Mucosa of stomach (tissue), 1 donor: ENCODE results near the gene RIPOR2.

Experiments used
- H3K27me3 ChIP-seq: one replicate; pipeline ENCODE4 v1.7.0; 2013; ENCODE audit warnings: mild to moderate bottlenecking, low read length; ENCODE audit not compliant: control insufficient read depth, insufficient read depth
- H3K36me3 ChIP-seq: one replicate; pipeline ENCODE4 v1.7.0; 2013; ENCODE audit warnings: low read length; ENCODE audit not compliant: control insufficient read depth, insufficient read depth
- H3K4me1 ChIP-seq: one replicate; pipeline ENCODE4 v1.7.0; 2013; ENCODE audit warnings: mild to moderate bottlenecking, low read length; ENCODE audit not compliant: control insufficient read depth, insufficient read depth
- H3K4me3 ChIP-seq: one replicate; pipeline ENCODE4 v1.7.0; 2013; ENCODE audit warnings: low read length
- H3K9ac ChIP-seq: one replicate; pipeline ENCODE4 v1.7.0; 2013; ENCODE audit warnings: mild to moderate bottlenecking, low read length, moderate library complexity
- H3K9me3 ChIP-seq: one replicate; pipeline ENCODE4 v1.7.0; 2013; ENCODE audit warnings: mild to moderate bottlenecking, low read length, moderate library complexity; ENCODE audit not compliant: control insufficient read depth
- donor health status: Pancreatic carcinoma.

The RIPOR2 gene

DNA sequence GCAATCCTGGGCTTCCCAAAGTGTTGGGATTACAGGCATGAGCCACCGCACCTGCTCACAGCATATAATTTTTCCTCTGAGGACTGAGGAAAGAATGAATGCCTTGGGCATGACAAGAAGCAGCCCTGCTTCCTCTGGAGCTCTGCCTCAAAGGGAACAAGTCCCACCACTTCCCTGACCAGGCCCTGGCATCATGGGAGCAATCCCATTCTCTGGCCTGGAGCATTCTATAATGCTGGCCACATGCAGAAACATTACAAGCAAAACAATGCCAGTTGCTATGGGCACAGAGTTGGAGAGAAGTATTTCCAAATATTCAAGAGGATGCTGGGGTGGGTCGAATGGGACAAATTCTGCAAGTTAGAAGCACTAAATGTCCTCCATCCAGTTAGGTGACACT, 95.6 kb downstream of the RIPOR2 start:
- H3K27me3 ChIP-seq = no peaks in the 10 kb centered on the region
- H3K4me1 ChIP-seq = no peaks in the 10 kb centered on the region
- H3K36me3 ChIP-seq = no peaks in the 10 kb centered on the region
- H3K4me3 ChIP-seq = no peak overlapping the region
- no peak overlapping the region for H3K9ac ChIP-seq
- H3K9me3 ChIP-seq = no peaks in the 10 kb centered on the region

- Histone ChIP-seq H3K36me3 (no peaks in the 10 kb centered on the region), H3K4me3 (no peak overlapping the region), H3K4me1 (no peaks in the 10 kb centered on the region), H3K9ac (no peak overlapping the region), H3K9me3 (no peaks in the 10 kb centered on the region), H3K27me3 (no peaks in the 10 kb centered on the region)
Observed at GRCh38 chr6:24838994-24839393, 96.8 kb downstream of the RIPOR2 start.

GRCh38 chr6:24838081-24838480, 97.7 kb downstream of the RIPOR2 start:
- no peaks in the 10 kb centered on the region for H3K36me3 ChIP-seq
- no peak overlapping the region for H3K9ac ChIP-seq
- H3K9me3 ChIP-seq = no peaks in the 10 kb centered on the region
- H3K4me1 ChIP-seq = no peaks in the 10 kb centered on the region
- H3K4me3 ChIP-seq = no peak overlapping the region
- H3K27me3 ChIP-seq = no peaks in the 10 kb centered on the region

GRCh38 chr6:24836109-24836508, 99.7 kb downstream of the RIPOR2 start:
- H3K9me3 ChIP-seq = no peaks in the 10 kb centered on the region
- no peaks in the 10 kb centered on the region for H3K27me3 ChIP-seq
- no peak overlapping the region for H3K9ac ChIP-seq
- H3K4me1 ChIP-seq = no peaks in the 10 kb centered on the region
- no peak overlapping the region for H3K4me3 ChIP-seq
- no peaks in the 10 kb centered on the region for H3K36me3 ChIP-seq

- no peaks in the 10 kb centered on the region for H3K27me3 ChIP-seq
- no peak overlapping the region for H3K9ac ChIP-seq
- no peak overlapping the region for H3K4me3 ChIP-seq
- no peaks in the 10 kb centered on the region for H3K36me3 ChIP-seq
- no peaks in the 10 kb centered on the region for H3K9me3 ChIP-seq
- no peaks in the 10 kb centered on the region for H3K4me1 ChIP-seq
Observed at GRCh38 chr6:24833711-24834386, 101.9 kb downstream of the RIPOR2 start.

GRCh38 chr6:24832794-24833193, 103.0 kb downstream of the RIPOR2 start:
- Histone ChIP-seq H3K4me3 (no peak overlapping the region), H3K36me3 (no peaks in the 10 kb centered on the region), H3K9me3 (no peaks in the 10 kb centered on the region), H3K4me1 (no peaks in the 10 kb centered on the region), H3K9ac (no peak overlapping the region), H3K27me3 (no peaks in the 10 kb centered on the region)

DNA sequence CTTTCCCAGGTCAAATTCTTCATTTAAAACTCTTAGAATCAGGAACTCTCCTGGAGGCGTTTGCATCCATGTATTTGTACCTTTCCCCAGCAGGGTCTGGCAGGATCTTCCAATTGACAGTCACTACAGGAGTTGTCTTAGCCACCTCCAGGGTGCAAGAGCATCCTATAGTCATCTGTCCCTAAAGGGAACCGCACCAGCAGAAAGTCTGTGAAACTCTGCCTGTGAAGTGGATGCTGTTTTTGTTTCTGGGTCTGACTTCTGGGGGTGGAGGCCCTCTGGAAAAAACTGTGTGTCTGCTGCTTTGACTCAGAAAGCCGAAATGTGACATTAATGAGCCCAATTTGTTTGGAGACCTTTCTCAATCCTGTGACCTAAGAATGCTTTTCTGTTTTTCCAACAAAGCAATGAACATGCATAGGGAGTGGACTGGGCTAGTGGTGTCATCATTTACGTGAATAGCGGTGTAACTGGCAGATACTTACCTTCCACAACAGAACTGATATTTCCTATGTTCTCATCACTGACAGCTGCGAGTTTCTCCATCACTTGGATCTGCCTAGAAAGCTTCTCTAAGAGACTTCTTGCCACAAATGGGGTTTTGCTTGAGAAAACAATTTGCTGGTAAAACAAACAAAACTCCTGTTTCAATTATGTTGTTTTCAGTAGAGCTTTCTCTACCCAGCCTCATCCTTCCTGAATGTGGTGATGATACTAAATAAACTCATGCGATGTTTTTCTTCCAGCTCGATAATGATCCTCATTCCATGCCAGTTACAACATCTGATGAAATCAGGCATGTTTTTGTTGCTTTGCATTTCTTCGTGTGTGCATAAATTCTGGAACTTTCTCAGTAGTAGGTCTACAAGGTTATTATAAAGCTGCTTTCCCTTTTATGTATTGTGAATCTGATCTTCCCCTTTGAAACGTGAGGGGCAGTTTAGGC, 103.7 kb downstream of the RIPOR2 start:
- H3K9ac ChIP-seq = no peak overlapping the region
- no peak overlapping the region for H3K4me3 ChIP-seq
- H3K36me3 ChIP-seq = no peaks in the 10 kb centered on the region
- no peaks in the 10 kb centered on the region for H3K4me1 ChIP-seq
- H3K27me3 ChIP-seq = no peaks in the 10 kb centered on the region
- H3K9me3 ChIP-seq = no peaks in the 10 kb centered on the region

DNA sequence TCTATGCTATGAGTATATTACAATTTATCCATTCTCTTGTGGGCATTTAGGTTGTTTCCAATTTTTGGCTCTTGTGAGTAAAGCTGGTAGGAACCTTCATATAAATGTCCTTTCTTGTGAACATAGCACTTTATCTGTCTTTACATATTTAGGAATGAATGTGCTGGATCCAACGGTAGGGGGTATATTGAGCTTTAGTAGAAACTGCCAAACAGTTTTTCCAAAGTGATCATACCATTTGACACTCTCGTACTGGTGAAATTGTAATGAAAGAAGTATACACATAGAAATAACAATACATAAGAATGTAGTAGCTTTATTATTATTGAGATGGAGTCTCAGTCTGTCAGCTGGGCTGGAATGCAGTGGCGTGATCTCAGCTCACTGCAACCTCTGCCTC, 106.1 kb downstream of the RIPOR2 start:
- no peaks in the 10 kb centered on the region for H3K27me3 ChIP-seq
- no peaks in the 10 kb centered on the region for H3K9me3 ChIP-seq
- H3K36me3 ChIP-seq = no peaks in the 10 kb centered on the region
- no peak overlapping the region for H3K9ac ChIP-seq
- no peaks in the 10 kb centered on the region for H3K4me1 ChIP-seq
- H3K4me3 ChIP-seq = no peak overlapping the region

DNA sequence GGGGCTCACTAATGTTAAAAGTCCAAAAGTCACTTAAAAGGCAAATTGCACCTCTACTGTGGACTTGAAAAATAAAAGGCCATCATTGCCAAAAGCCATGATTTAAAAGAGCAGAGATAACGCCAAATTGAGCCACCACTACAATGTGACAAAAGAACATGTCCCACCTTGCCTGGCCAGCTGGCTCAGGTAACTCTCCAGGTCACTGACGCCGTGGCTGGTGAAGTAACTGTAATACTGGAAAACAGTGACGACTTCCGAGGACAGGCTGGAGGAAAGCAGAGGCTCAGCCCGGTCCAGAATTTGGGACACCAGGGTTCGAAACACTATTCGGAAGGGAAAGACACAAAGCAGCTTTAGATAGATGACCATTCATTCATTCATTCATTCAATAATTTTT, 107.8 kb downstream of the RIPOR2 start:
- Histone ChIP-seq H3K27me3 (no peaks in the 10 kb centered on the region), H3K4me3 (no peak overlapping the region), H3K9me3 (no peaks in the 10 kb centered on the region), H3K4me1 (no peaks in the 10 kb centered on the region), H3K9ac (no peak overlapping the region), H3K36me3 (no peaks in the 10 kb centered on the region)

DNA sequence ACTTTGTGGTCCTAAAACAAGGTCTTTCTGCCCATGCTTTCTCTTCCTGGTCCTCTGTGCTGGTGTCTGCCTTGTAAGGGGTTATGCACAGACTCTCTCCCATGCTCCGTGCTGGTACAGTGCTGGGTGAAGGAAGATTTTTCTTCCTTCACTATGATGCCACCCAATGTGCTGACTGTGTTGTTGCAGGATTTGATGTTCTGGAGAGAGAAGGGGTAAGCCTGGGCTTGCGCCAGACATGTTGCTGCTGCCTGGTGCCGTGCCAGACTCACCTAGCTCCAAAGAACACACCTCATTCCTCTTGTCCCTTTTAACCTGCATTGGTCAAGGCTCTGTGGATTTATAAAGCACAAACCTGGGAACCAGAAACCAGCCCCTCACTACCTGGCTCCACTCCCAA, 108.6 kb downstream of the RIPOR2 start:
- Histone ChIP-seq H3K9me3 (no peaks in the 10 kb centered on the region), H3K27me3 (no peaks in the 10 kb centered on the region), H3K4me3 (no peak overlapping the region), H3K36me3 (no peaks in the 10 kb centered on the region), H3K4me1 (no peaks in the 10 kb centered on the region), H3K9ac (no peak overlapping the region)

DNA sequence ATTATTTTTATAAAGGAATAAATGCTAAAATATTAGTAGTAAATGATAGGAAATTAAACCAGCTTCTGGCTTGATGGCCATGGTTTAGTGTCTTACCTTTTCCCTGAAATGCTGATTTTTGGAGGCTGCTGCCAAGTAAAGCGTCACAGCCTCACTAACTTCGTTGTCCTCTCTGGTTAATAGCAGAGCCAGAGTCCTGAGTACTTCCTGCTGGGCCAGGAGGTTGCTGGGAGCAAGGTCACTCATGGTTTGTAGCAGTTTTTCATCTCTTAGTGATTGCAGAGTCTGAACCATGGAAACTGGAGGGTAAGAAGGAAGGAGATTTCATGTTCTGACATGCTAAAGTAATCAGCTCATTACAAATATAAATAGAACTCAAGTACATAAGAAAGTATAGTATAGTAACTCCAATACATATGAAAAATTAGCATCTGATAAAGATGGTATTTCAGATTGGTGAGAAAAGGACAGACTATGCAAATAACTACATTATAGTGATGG, 110.6 kb downstream of the RIPOR2 start:
- H3K4me3 ChIP-seq = no peak overlapping the region
- H3K9ac ChIP-seq = no peak overlapping the region
- H3K36me3 ChIP-seq = no peaks in the 10 kb centered on the region
- H3K4me1 ChIP-seq = no peaks in the 10 kb centered on the region
- no peaks in the 10 kb centered on the region for H3K27me3 ChIP-seq
- no peaks in the 10 kb centered on the region for H3K9me3 ChIP-seq

DNA sequence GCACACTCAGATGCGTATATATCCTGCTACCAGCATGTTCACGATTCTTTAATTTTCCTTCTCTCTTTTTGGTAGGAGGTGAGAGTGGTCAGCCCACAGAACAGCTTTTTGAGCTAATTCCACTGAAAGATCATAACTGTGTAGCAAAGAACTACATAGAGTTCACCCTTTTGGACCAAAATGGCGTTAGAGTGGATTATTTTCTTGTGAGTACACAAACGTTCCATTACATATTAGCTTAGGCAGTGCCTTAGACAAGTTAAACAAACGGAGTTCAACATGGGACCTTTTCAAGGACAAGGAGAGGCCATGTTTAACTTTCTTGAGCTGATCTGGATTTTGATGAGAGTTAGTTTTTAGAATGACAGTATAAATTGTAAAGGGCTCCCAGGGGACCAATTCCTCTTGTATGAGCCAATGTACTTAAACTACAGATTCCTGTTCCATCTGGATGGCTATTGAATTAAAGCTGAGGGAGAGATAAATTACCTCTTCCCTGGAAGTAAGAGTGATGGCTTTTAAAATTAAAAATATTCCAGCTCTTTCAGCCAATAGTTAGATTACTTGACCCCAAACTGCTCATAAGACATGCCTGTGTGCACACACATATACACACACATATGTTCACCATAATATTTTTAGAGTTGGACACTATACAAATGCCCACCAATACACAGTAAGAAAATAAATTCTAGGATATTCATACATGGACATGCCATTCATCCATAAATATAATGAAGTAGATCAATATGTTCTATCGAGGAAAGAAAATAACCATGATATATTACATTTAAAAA, 111.4 kb downstream of the RIPOR2 start:
- no peaks in the 10 kb centered on the region for H3K36me3 ChIP-seq
- H3K9ac ChIP-seq = no peak overlapping the region
- no peaks in the 10 kb centered on the region for H3K9me3 ChIP-seq
- H3K4me1 ChIP-seq = no peaks in the 10 kb centered on the region
- H3K4me3 ChIP-seq = no peak overlapping the region
- no peaks in the 10 kb centered on the region for H3K27me3 ChIP-seq
